Mesangial cell (primary cell): ENCODE results near the gene F12. TPM values are rescaled to one million over a fixed set of nuclear protein-coding genes. Genes with fewer than 3 reads are reported as not detected.

Experiments
- total RNA-seq: library from RNA; depleted of rRNA; stranded (reverse); fragments of >200 nt; gene quantifications from 2 replicates; pipeline ENCODE4 v1.2.3, GENCODE V29; 2015

F12 gene
- 3.7 and 5.1 TPM in 2 replicates for total RNA-seq

GRCh38 chr5:177409043-177409801 is at the start of gene F12:
TSS of gene F12 (minus strand) at chr5:177409564. CDS start at chr5:177409527, 37 bp downstream.

GRCh38 chr5:177446200-177447065 is 37.1 kb upstream of the F12 start, which contains the start of gene PRR7:
TSS of gene PRR7 (plus strand) at chr5:177446814. CDS start at chr5:177455068, 8,254 bp downstream.

GRCh38 chr5:177426566-177427210 is 17.3 kb upstream of the F12 start, which contains the start of gene GRK6:
TSS of gene GRK6 (plus strand) at chr5:177426676. CDS start at chr5:177426846, 170 bp downstream.

GRCh38 chr5:177399997-177400868 is 9.1 kb downstream of the F12 start, which contains the start of gene PFN3:
TSS of gene PFN3 (minus strand) at chr5:177400661. CDS start at chr5:177400576, 85 bp downstream.

GRCh38 chr5:177384134-177384533 is 25.2 kb downstream of the F12 start, which contains the start of gene SLC34A1:
TSS of gene SLC34A1 (plus strand) at chr5:177384434. CDS start at chr5:177385742, 1,308 bp downstream.

GRCh38 chr5:177357459-177358351 is 51.7 kb downstream of the F12 start, which contains the start of gene RGS14:
TSS of gene RGS14 (plus strand) at chr5:177357924. CDS start at chr5:177358025, 101 bp downstream.

Other genes with a start within 250 kb of the F12 start
- 15.2 and 26.5 TPM in 2 replicates for gene RAB24, start 105.8 kb downstream of the F12 start, total RNA-seq
- gene PRELID1, start 105.8 kb downstream of the F12 start, total RNA-seq, result 113 and 239 TPM in 2 replicates
- gene MXD3, start 97.7 kb downstream of the F12 start, total RNA-seq, result 3.4 and 66.2 TPM in 2 replicates
- gene LMAN2, start 57.9 kb downstream of the F12 start, total RNA-seq, result 336 and 347 TPM in 2 replicates
- 12.2 and 24.7 TPM in 2 replicates for gene RGS14, start 51.6 kb downstream of the F12 start, total RNA-seq
- not detected in 2 replicates for gene SLC34A1, start 25.1 kb downstream of the F12 start, total RNA-seq
- not detected in 2 replicates for gene PFN3, start 8.9 kb downstream of the F12 start, total RNA-seq
- gene GRK6, start 17.1 kb upstream of the F12 start, total RNA-seq, result 25.4 and 59.0 TPM in 2 replicates
- 15.6 and 32.8 TPM in 2 replicates for gene PRR7, start 37.2 kb upstream of the F12 start, total RNA-seq
- 331 and 348 TPM in 2 replicates for gene DBN1, start 64.1 kb upstream of the F12 start, total RNA-seq
- gene PDLIM7, start 88.0 kb upstream of the F12 start, total RNA-seq, result 678 and 721 TPM in 2 replicates
- gene DOK3, start 100.3 kb upstream of the F12 start, total RNA-seq, result 0.25 and 1.1 TPM in 2 replicates
- 135 and 185 TPM in 2 replicates for gene DDX41, start 107.4 kb upstream of the F12 start, total RNA-seq
- gene FAM193B, start 145.0 kb upstream of the F12 start, total RNA-seq, result 21.3 and 26.0 TPM in 2 replicates
- gene TMED9, start 182.6 kb upstream of the F12 start, total RNA-seq, result 139 and 148 TPM in 2 replicates
- 44.6 and 51.3 TPM in 2 replicates for gene B4GALT7, start 190.6 kb upstream of the F12 start, total RNA-seq